Measurements from ENCODE around the gene ARHGAP21. TPM values are rescaled to one million over a fixed set of nuclear protein-coding genes. Genes with fewer than 3 reads are reported as not detected.

The ARHGAP21 gene
- total and polyA plus RNA-seq, 2 experiments from 2014 or later: 24.0 to 88.2 TPM

DNA sequence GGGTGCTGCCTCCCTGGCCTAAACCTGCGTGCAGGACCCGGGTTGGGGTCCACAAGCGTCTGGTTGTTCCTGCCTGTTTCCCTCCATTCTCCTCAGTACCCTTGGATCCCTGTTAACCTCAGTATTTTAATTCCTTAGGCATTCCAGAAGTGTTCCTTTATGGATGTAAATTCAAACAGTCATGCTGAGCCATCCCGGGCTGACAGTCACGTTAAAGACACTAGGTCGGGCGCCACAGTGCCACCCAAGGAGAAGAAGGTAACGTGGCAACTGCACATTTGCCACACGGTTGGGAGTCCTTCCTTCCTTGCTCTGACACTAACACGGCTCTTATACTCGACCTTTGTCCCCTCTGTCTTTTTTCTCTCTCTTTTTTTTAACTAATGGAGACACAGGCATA is 187.1 kb downstream of the ARHGAP21 start:
- DNase-seq (ENCODE audit: low read depth in 1 of 2, low spot score in 1 of 2): no peak
- Histone ChIP-seq H3K36me3 (peaks cover 28% of the 10 kb centered on the region), H3K9me3 (ENCODE audit: low read depth) (no peaks in the 10 kb centered on the region), H3K4me1 (ENCODE audit: low read depth) (no peaks in the 10 kb centered on the region), H3K27ac (no peak overlapping the region), H3K4me3 (no peak overlapping the region), H3K27me3 (no peaks in the 10 kb centered on the region)
- TF ChIP-seq, protein P1, sequence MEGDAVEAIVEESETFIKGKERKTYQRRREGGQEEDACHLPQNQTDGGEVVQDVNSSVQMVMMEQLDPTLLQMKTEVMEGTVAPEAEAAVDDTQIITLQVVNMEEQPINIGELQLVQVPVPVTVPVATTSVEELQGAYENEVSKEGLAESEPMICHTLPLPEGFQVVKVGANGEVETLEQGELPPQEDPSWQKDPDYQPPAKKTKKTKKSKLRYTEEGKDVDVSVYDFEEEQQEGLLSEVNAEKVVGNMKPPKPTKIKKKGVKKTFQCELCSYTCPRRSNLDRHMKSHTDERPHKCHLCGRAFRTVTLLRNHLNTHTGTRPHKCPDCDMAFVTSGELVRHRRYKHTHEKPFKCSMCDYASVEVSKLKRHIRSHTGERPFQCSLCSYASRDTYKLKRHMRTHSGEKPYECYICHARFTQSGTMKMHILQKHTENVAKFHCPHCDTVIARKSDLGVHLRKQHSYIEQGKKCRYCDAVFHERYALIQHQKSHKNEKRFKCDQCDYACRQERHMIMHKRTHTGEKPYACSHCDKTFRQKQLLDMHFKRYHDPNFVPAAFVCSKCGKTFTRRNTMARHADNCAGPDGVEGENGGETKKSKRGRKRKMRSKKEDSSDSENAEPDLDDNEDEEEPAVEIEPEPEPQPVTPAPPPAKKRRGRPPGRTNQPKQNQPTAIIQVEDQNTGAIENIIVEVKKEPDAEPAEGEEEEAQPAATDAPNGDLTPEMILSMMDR (IDR thresholded peaks at IDR 0.05; ENCODE audit: low read depth, low read length): no peak

- no peaks in the 10 kb centered on the region for H3K9me3 ChIP-seq (ENCODE audit: low read depth)
- no peak overlapping the region for H3K4me3 ChIP-seq
- no peaks in the 10 kb centered on the region for H3K4me1 ChIP-seq (ENCODE audit: low read depth)
- no peak for DNase-seq (ENCODE audit: low read depth in 1 of 2, low spot score in 1 of 2)
- TF ChIP-seq, protein P1 (IDR thresholded peaks at IDR 0.05; ENCODE audit: low read depth, low read length): no peak
- H3K27me3 ChIP-seq: no peaks in the 10 kb centered on the region
- H3K27ac ChIP-seq: no peak overlapping the region
- H3K36me3 ChIP-seq: peaks cover 28% of the 10 kb centered on the region
Observed at GRCh38 chr10:24533981-24534380, 189.7 kb downstream of the ARHGAP21 start.

Other genes starting within 250 kb of the ARHGAP21 start
- gene PRTFDC1, start 228.7 kb upstream of the ARHGAP21 start, total RNA-seq: 1.9 and 3.8 TPM in 2 replicates
- gene PRTFDC1, start 228.7 kb upstream of the ARHGAP21 start, polyA plus RNA-seq: 3.1 and 10.2 TPM in 2 replicates